Inferior parietal cortex (tissue), 1 donor: ENCODE measurements around the gene PBRM1.
A peak's percentile ranks its signal among the peaks of the same experiment; 100 is the strongest.

Experiments
- DNase-seq: peaks from one replicate; pipeline ENCODE4 v3.0.0-alpha.2; 2016; ENCODE audit errors: extremely low spot score

PBRM1 gene

GRCh38 chr3:52670621-52671521, 14.8 kb downstream of the PBRM1 start:
- no peak for DNase-seq

DNA sequence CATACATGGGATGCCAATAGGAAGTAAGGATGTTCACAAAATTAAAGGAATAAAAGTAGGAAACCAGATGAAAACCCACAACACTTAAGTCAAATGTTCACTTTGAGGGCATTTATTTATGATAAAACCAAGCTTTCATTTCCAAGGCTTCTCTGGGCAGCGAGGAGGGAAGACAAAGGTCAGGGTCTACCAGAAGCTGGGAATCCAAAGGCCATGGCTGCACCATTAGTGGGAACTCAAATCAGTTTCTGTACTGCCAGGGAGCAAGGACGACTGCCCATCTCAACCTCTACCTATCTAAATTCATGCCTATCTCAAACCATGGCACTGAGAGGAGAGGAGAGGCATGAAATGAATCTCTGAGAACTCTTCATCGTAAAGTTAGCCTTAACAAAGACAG, 22.6 kb downstream of the PBRM1 start:
- no peak for DNase-seq

DNA sequence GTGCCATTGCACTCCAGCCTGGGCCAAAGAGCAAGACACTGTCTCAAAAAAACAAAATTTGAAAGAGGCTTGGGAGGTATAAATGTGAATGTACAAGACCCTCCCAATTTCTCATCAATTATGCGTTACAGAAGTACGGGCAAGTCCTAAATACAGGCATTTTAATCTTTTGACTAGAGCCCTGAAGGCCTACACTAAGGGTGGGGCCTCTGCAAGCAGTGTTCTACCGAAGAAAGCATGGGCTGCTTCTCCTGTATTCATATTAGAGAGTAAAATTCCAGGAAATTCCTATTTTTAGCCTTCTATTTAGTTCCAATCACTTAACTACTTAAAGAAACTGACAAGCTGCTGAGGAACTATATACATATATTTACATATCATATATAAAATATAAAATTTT, 25.7 kb downstream of the PBRM1 start:
- no peak for DNase-seq

DNA sequence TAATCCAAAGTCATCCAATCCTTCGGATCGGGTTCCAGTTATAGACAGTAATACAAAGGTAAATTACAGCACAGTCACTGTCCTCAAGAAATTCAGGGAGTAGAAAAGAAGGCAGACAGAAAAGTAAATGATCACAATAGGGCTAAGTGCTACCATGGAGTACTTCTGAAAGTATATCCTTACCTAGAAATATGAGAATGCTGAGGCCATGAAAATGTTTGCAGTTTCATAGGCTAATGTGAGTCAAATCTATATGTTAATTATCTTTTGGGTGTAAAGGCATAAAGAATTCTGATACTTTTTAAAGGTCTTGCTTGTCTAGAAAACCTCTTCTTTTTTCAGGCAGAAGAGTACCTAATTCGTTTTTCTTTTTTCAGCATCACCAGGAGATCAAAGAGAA, 29.8 kb downstream of the PBRM1 start:
- DNase-seq = no peak

DNA sequence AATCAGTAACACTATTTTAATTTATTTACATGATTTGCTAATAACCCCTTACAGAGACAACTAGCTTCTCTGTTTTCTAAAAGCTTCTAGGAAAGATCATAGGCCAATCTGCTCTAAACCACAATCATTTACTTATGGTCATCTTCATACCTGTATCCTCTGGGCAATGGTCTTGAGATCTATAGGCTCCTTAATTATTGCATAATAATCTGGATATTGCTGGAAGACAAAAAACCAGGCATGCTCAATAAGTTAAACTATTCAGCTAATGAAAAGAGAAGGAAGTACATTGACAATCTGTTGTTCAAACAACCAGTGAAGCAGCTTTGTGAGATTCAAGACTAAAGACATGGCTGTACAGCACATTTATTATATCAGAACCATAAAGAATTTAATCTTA, 34.1 kb downstream of the PBRM1 start:
- no peak for DNase-seq

DNA sequence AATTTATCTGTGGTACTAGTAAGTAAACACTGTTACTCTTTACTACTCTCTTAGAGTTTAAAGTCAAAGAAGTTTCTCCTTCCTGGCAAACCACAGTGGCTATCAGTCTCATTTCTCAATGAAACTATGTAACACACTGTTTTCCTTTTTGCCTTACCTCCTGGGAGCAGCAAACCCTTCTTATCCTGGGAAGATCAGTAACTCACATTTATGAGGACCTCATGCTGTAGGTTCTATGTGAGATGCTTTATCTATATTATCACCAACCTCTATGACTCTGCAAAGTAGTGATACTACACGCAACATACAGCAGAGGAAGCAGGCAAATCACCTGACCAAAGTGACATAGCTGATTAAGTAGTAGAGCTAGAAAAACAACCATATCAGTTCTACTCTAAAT, 35.3 kb downstream of the PBRM1 start:
- no peak for DNase-seq

DNA sequence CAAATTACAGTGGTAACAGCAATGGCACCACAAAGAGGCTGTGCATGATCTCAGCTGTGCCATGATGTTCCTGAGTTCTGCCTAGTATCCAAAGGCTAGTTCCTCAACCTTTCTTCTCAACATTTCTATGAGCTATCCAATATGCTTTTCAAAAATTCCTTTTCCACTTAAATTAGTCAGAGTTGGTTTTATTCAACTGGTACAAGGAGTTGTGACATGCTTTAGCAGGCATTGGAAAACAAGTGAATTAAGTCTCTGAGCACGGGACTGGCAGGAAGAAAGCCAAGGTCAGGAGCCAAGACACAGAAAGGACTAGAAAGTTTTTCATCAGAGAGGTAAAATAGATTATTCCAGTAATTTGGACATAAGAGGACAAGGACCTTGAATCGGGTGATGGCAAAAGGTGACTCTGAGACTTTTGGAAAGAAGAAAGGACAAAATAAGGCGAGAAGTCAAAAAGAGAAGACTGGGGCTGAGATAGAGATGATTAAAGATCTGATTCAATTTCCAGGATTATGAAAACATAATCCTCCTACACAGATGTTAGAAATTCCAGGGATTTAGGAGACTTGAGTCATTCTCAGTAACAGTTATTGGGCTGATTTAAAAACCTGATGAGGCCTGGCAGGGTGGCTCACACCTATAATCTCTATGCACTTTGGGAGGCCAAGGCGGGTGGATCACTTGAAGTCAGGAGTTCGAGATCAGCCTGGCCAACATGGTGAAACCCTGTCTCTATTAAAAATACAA, 36.1 kb downstream of the PBRM1 start:
- no peak for DNase-seq

GRCh38 chr3:52645549-52645948, 40.2 kb downstream of the PBRM1 start:
- DNase-seq = no peak

DNA sequence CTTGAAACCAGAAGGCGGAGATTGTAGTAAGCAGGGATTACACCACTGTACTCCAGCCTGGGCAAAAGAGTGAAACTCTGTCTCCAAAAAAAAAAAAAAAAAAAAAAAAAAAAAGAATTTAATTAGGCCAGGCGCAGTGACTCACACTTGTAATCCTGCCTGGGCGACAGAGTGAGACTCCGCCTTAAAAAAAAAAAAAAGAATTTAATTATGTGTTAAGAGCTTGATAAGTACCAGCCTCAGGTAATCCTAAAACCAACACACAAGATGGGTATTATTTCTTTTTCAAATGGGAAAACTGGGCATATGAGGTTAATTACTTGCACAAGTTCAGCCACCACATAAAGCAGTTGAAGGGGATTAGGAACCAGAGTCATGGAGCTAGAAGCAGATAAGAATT, 49.0 kb downstream of the PBRM1 start:
- DNase-seq = no peak

GRCh38 chr3:52633786-52634185, 51.9 kb downstream of the PBRM1 start:
- DNase-seq = no peak

- DNase-seq = no peak
Observed at GRCh38 chr3:52625041-52625440, 60.7 kb downstream of the PBRM1 start.

- DNase-seq = no peak
Observed at GRCh38 chr3:52623234-52623792, 62.4 kb downstream of the PBRM1 start.

DNA sequence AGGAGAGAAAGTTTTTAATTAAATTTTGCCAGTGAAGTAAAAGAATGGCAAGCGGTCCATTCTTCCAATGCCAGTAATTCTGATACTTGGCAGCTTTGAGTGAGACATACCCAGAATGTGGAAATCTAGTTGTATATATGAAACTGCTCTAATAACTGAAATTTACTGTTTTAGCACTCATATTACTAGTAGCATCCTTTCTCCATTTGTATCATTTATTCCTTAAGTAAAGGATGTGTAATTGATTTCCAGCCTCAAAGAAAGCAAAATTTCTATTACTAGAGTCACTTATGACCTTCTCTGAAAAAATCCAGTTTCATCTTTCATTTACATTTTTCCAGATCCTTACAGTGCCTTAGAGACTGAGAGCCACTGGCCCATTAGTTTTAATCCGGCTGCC, 65.1 kb downstream of the PBRM1 start:
- no peak for DNase-seq

GRCh38 chr3:52615166-52615565, 70.5 kb downstream of the PBRM1 start:
- no peak for DNase-seq

GRCh38 chr3:52614689-52615088, 71.0 kb downstream of the PBRM1 start:
- DNase-seq = no peak

- no peak for DNase-seq
Observed at GRCh38 chr3:52609316-52609815, 76.3 kb downstream of the PBRM1 start.

- no peak for DNase-seq
Observed at GRCh38 chr3:52608337-52608736, 77.4 kb downstream of the PBRM1 start.

DNA sequence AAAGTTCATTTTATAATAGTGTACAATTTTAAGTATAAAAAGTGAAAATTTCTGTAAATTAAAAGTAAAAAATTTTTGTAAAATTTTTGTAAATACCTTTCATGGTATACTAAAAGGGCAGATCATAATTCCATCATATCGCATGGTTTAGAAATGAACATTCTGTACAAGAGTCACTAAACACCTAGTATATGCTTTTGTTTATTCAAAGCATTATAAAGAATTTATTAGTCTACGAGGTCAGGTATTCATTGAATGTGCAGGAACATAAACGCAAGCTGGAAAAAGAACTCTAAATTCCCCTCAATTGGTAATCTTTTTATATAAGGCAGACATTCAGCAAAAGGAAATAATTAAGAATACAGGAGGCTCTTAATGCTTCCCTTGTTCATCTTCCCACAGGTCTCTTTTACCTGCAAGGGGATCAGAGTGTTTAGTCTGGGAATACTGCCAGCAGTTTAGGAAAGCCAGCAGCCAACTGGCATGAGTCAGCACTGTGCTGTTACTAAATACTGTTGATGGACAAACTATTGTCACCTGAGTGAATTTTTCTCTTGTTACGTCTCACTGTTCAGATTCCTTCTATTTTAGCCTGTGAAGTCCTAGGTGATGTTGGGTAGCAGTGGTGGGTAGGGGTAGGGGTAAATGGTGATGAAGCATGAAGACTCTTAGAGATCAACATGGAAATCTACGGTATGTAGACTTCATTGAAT, 79.2 kb downstream of the PBRM1 start:
- no peak for DNase-seq

GRCh38 chr3:52600258-52600657, 85.5 kb downstream of the PBRM1 start:
- no peak for DNase-seq

DNA sequence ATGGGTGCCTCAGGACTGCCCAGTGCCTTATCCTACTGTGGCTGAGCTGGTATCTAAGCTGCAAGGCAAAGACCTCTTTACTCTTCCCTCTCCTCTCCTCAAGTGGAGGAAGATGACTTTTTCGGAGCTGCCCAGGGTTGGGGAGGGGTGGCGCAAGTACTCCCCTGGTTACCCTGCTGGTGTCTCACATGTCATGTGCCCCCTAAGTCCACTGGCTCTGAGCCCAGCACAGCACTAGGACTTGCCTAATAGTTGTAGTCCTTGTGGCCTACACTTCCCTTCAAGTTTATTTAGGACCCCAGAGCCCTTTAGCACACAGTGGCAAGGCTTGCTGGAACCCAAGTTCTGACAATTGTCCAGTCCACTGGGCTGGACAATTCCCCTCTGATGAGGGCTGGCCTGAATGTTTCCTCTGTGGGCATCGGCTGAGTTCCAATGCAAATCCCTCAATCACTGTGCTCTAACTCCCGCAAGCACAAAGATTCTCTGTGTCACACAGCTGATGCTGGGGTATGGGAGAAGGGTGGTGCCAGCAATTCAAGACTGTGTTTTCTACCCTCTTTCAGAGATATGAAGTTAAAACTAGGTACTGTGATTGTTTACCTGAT, 89.0 kb downstream of the PBRM1 start:
- peak; percentile 86 for DNase-seq

DNA sequence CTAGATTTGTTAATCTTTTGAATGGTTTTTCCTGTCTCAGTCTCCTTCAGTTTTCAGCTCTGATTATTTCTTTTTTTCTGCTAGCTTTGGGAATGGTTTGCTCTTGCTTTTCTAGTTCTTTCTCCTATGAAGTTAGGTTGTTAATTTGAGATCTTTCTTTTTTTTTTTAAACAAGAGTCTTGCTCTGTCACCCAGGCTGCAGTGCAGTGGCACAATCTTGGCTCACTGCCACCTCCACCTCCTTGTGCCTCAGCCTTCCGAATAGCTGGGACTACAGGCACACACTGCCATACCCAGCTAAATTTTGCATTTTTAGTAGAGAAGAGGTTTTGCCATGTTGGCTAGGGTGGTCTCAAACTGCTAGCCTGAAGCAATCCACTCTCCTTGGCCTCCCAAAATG, 92.6 kb downstream of the PBRM1 start:
- no peak for DNase-seq
